ENCODE results near the gene LRRC14B. TPM values are rescaled to one million over a fixed set of nuclear protein-coding genes. Genes with fewer than 3 reads are reported as not detected.
"Not testable (repeated sequence)": the region's sequence is repeated elsewhere in the genome, so short reads cannot be mapped to it uniquely, and the experiment has no call there.

Gene LRRC14B

DNA sequence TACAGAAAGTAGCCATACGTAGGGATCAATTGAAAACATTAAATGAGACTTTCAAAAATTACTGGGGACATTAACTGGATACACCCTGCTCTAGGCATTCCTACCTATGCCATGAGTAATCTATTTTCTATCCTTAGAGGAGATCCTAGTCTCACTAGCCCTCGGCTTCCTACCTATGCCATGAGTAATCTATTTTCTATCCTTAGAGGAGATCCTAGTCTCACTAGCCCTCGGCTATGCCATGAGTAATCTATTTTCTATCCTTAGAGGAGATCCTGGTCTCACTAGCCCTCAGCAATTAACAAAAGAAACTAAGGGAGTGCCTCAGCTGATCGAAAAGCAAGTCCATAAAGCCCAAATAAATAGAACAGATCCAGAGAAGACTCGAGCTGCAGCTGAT is 54.4 kb downstream of the LRRC14B start:
- H3K9ac ChIP-seq (ENCODE audit: low read length); H4K5ac ChIP-seq (ENCODE audit: low read length); H3K27me3 ChIP-seq (ENCODE audit: insufficient read depth, low read length, poor library complexity); H2BK120ac ChIP-seq (ENCODE audit: low read depth, low read length); H3K79me1 ChIP-seq (ENCODE audit: low read length); H3K23ac ChIP-seq (ENCODE audit: low read length); DNase-seq; H3K56ac ChIP-seq (ENCODE audit: low read length); H3K79me2 ChIP-seq (ENCODE audit: control insufficient read depth, insufficient read depth, low read length); H2BK5ac ChIP-seq (ENCODE audit: low read length); H4K8ac ChIP-seq (ENCODE audit: low read depth, low read length); H3K4me2 ChIP-seq (ENCODE audit: low read length); H3K4me1 ChIP-seq (ENCODE audit: control insufficient read depth, low read depth, low read length); H2BK15ac ChIP-seq (replicated peaks; ENCODE audit: low read depth); H3K18ac ChIP-seq (ENCODE audit: low read length); H3K4me3 ChIP-seq (ENCODE audit: low read length); H2AK5ac ChIP-seq (ENCODE audit: low read length); H3K4ac ChIP-seq (ENCODE audit: low read depth, low read length); H3K36me3 ChIP-seq (ENCODE audit: control insufficient read depth, insufficient read depth, low read length); H3K27ac ChIP-seq (ENCODE audit: low read depth, low read length): not testable (repeated sequence)
- WGBS (ENCODE audit: extremely low coverage, insufficient coverage, low lambda C conversion rate), result no CpG with 5 or more reads among the region's 5 CpGs

Small RNA genes within 50 kb of the gene (small RNA-seq; reads per million reads assigned to genes)
- not detected for gene RF00019 (ENCODE audit: insufficient read depth)

Measured in mesendoderm (in vitro differentiated cells).